Trophoblast cell (in vitro differentiated cells and primary cell): ENCODE results near the gene GRAMD4.

Experiments
- DNase-seq, 2 donors: peaks; one replicate each; pipeline ENCODE4 v3.0.0-alpha.2; 2016
- H2AFZ ChIP-seq: 2 replicates; pipeline ENCODE4 v1.6.1; 2013; ENCODE audit warnings: low read length, moderate library complexity, mild to moderate bottlenecking; ENCODE audit not compliant: insufficient read depth, poor library complexity
- H2AK5ac ChIP-seq: 2 replicates; pipeline ENCODE4 v1.6.1; 2013; ENCODE audit warnings: mild to moderate bottlenecking, low read length
- H2BK120ac ChIP-seq: 2 replicates; pipeline ENCODE4 v1.6.1; 2013; ENCODE audit warnings: low read length, mild to moderate bottlenecking, moderate library complexity; ENCODE audit not compliant: insufficient read depth, poor library complexity
- H2BK12ac ChIP-seq: 2 replicates; pipeline ENCODE4 v1.6.1; 2013; ENCODE audit warnings: mild to moderate bottlenecking, low read length, moderate library complexity
- H2BK5ac ChIP-seq: 2 replicates; pipeline ENCODE4 v1.6.1; 2013; ENCODE audit warnings: low read length, low read depth, moderate library complexity, mild to moderate bottlenecking; ENCODE audit not compliant: poor library complexity
- H3K14ac ChIP-seq: 2 replicates; pipeline ENCODE4 v1.6.1; 2013; ENCODE audit warnings: mild to moderate bottlenecking, low read length
- H3K18ac ChIP-seq: 2 replicates; pipeline ENCODE4 v1.6.1; 2013; ENCODE audit warnings: mild to moderate bottlenecking, low read length
- H3K23ac ChIP-seq: 2 replicates; pipeline ENCODE4 v1.6.1; 2013; ENCODE audit warnings: low read length
- H3K27ac ChIP-seq: 2 replicates; pipeline ENCODE4 v1.5.1; 2013; ENCODE audit warnings: low read depth, mild to moderate bottlenecking, inconsistent platforms, low read length, moderate library complexity
- H3K27me3 ChIP-seq: 2 replicates; pipeline ENCODE4 v1.6.1; 2013; ENCODE audit warnings: inconsistent platforms, mild to moderate bottlenecking, low read length, moderate library complexity; ENCODE audit not compliant: insufficient read depth
- H3K36me3 ChIP-seq, 2 experiments: 1 replicate in 1 of 2; 2 replicates in 1 of 2; pipeline ENCODE4 v1.6.1; 2013; ENCODE audit warnings: low read length in 2 of 2, mild to moderate bottlenecking in 2 of 2, moderate library complexity in 1 of 2; ENCODE audit not compliant: insufficient read depth in 2 of 2, control insufficient read depth in 1 of 2
- H3K4ac ChIP-seq: 2 replicates; pipeline ENCODE4 v1.6.1; 2013; ENCODE audit warnings: low read depth, mild to moderate bottlenecking, low read length, moderate library complexity
- H3K4me1 ChIP-seq, 2 experiments: 1 replicate in 1 of 2; 2 replicates in 1 of 2; pipeline ENCODE4 v1.6.1; 2013; ENCODE audit warnings: low read length in 2 of 2, mild to moderate bottlenecking in 2 of 2, moderate library complexity in 1 of 2; ENCODE audit not compliant: insufficient read depth in 2 of 2, control insufficient read depth in 1 of 2
- H3K4me2 ChIP-seq: 2 replicates; pipeline ENCODE4 v1.6.1; 2013; ENCODE audit warnings: inconsistent platforms, mild to moderate bottlenecking, low read length, moderate library complexity
- H3K4me3 ChIP-seq: 2 replicates; pipeline ENCODE4 v1.5.1; 2013; ENCODE audit warnings: mild to moderate bottlenecking, low read depth, low read length, inconsistent platforms
- H3K79me1 ChIP-seq: one replicate; pipeline ENCODE4 v1.6.1; 2013; ENCODE audit warnings: low read length
- H3K79me2 ChIP-seq: 2 replicates; pipeline ENCODE4 v1.6.1; 2013; ENCODE audit warnings: low read length, mild to moderate bottlenecking; ENCODE audit not compliant: control insufficient read depth, insufficient read depth, poor library complexity
- H3K9ac ChIP-seq: 2 replicates; pipeline ENCODE4 v1.6.1; 2013; ENCODE audit warnings: mild to moderate bottlenecking, low read length
- H3K9me3 ChIP-seq: 2 replicates; pipeline ENCODE4 v1.6.1; 2013; ENCODE audit warnings: low read depth, mild to moderate bottlenecking, control low read depth, inconsistent platforms, low read length; ENCODE audit not compliant: insufficient read depth
- H4K12ac ChIP-seq: 2 replicates; pipeline ENCODE4 v1.6.1; 2013; ENCODE audit warnings: low read depth, mild to moderate bottlenecking, low read length, moderate library complexity
- H4K8ac ChIP-seq: 2 replicates; pipeline ENCODE4 v1.6.1; 2013; ENCODE audit warnings: low read depth, mild to moderate bottlenecking, low read length, moderate library complexity
- H4K91ac ChIP-seq: one replicate; pipeline ENCODE4 v1.6.1; 2013; ENCODE audit warnings: low read depth, mild to moderate bottlenecking, low read length, moderate library complexity
- WGBS: extraction: QIAGEN DNeasy Blood & Tissue Kit; methylation state at CpG from one replicate; pipeline ENCODE4 v1.1.7; 2013; ENCODE audit warnings: missing lambda C conversion rate; ENCODE audit not compliant: insufficient read length, insufficient coverage; ENCODE audit errors: extremely low coverage; 5-methylcytosine and 5-hydroxymethylcytosine counted together

Gene GRAMD4

GRCh38 chr22:46675479-46675878 lies 55.3 kb downstream of the GRAMD4 start:
- DNase-seq, result no peak
- Histone ChIP-seq H3K27ac (no peak overlapping the region), H2AFZ (no peak overlapping the region), H3K4me2 (no peak overlapping the region), H2AK5ac (no peak overlapping the region), H3K4me3 (no peak overlapping the region), H3K14ac (no peak overlapping the region), H3K9ac (no peak overlapping the region), H4K8ac (no peak overlapping the region), H3K79me1 (no peaks in the 10 kb centered on the region), H2BK12ac (no peak overlapping the region), H3K9me3 (no peaks in the 10 kb centered on the region), H3K4ac (no peak overlapping the region), H3K36me3 (peaks cover 12 to 36% of the 10 kb centered on the region in 2 experiments), H2BK5ac (no peak overlapping the region), H2BK120ac (no peak overlapping the region), H4K12ac (no peak overlapping the region), H4K91ac (no peak overlapping the region), H3K23ac (no peak overlapping the region), H3K27me3 (no peaks in the 10 kb centered on the region), H3K18ac (no peak overlapping the region), H3K79me2 (no peaks in the 10 kb centered on the region), H3K4me1 (no peaks in the 10 kb centered on the region)
- no CpG with 5 or more reads among the region's 13 CpGs for WGBS

GRCh38 chr22:46675938-46676337 lies 55.8 kb downstream of the GRAMD4 start:
- Histone ChIP-seq H3K79me2 (no peaks in the 10 kb centered on the region), H2BK5ac (no peak overlapping the region), H4K91ac (no peak overlapping the region), H3K27me3 (no peaks in the 10 kb centered on the region), H2AFZ (no peak overlapping the region), H3K14ac (no peak overlapping the region), H4K8ac (no peak overlapping the region), H3K27ac (no peak overlapping the region), H3K79me1 (no peaks in the 10 kb centered on the region), H3K23ac (no peak overlapping the region), H3K4me3 (no peak overlapping the region), H2BK120ac (no peak overlapping the region), H2BK12ac (no peak overlapping the region), H2AK5ac (no peak overlapping the region), H3K18ac (no peak overlapping the region), H3K4me2 (no peak overlapping the region), H3K4ac (no peak overlapping the region), H3K4me1 (no peaks in the 10 kb centered on the region), H4K12ac (no peak overlapping the region), H3K36me3 (peaks cover 12 to 36% of the 10 kb centered on the region in 2 experiments), H3K9ac (no peak overlapping the region), H3K9me3 (no peaks in the 10 kb centered on the region)
- DNase-seq, result no peak
- no CpG with 5 or more reads among the region's 16 CpGs for WGBS

GRCh38 chr22:46676479-46676878 lies 56.3 kb downstream of the GRAMD4 start:
- no peak overlapping the region for H2BK12ac ChIP-seq
- H3K9me3 ChIP-seq, result no peaks in the 10 kb centered on the region
- no peak overlapping the region for H3K14ac ChIP-seq
- no peaks in the 10 kb centered on the region for H3K79me1 ChIP-seq
- no peak overlapping the region for H4K8ac ChIP-seq
- no peaks in the 10 kb centered on the region for H3K27me3 ChIP-seq
- H3K4me1 ChIP-seq, result no peaks in the 10 kb centered on the region
- H3K4me2 ChIP-seq, result no peak overlapping the region
- H4K91ac ChIP-seq, result no peak overlapping the region
- no peak overlapping the region for H2AK5ac ChIP-seq
- no peak overlapping the region for H2BK120ac ChIP-seq
- H3K23ac ChIP-seq, result no peak overlapping the region
- H3K79me2 ChIP-seq, result no peaks in the 10 kb centered on the region
- H3K36me3 ChIP-seq, result peaks cover 12 to 36% of the 10 kb centered on the region in 2 experiments
- H3K4me3 ChIP-seq, result no peak overlapping the region
- no peak overlapping the region for H3K18ac ChIP-seq
- H4K12ac ChIP-seq, result no peak overlapping the region
- H2BK5ac ChIP-seq, result no peak overlapping the region
- no CpG with 5 or more reads among the region's 15 CpGs for WGBS
- no peak overlapping the region for H3K9ac ChIP-seq
- DNase-seq, result no peak
- no peak overlapping the region for H2AFZ ChIP-seq
- H3K4ac ChIP-seq, result no peak overlapping the region
- H3K27ac ChIP-seq, result no peak overlapping the region

- H2BK12ac ChIP-seq, result no peak overlapping the region
- H3K14ac ChIP-seq, result no peak overlapping the region
- H3K4me3 ChIP-seq, result no peak overlapping the region
- H2AFZ ChIP-seq, result no peak overlapping the region
- no peak overlapping the region for H2AK5ac ChIP-seq
- no peak for DNase-seq
- H3K4me2 ChIP-seq, result no peak overlapping the region
- no CpG with 5 or more reads among the region's 14 CpGs for WGBS
- no peak overlapping the region for H3K4ac ChIP-seq
- no peak overlapping the region for H3K9ac ChIP-seq
- H4K12ac ChIP-seq, result no peak overlapping the region
- H2BK120ac ChIP-seq, result no peak overlapping the region
- H2BK5ac ChIP-seq, result no peak overlapping the region
- no peaks in the 10 kb centered on the region for H3K79me1 ChIP-seq
- H4K91ac ChIP-seq, result no peak overlapping the region
- H3K9me3 ChIP-seq, result no peaks in the 10 kb centered on the region
- H3K27me3 ChIP-seq, result no peaks in the 10 kb centered on the region
- no peaks in the 10 kb centered on the region for H3K4me1 ChIP-seq
- H3K23ac ChIP-seq, result no peak overlapping the region
- H3K79me2 ChIP-seq, result no peaks in the 10 kb centered on the region
- H3K18ac ChIP-seq, result no peak overlapping the region
- no peak overlapping the region for H3K27ac ChIP-seq
- H3K36me3 ChIP-seq, result peaks cover 12 to 36% of the 10 kb centered on the region in 2 experiments
- no peak overlapping the region for H4K8ac ChIP-seq
These were observed 56.7 kb downstream of the GRAMD4 start for GRCh38 chr22:46676881-46677280.
